Activated CD8-positive, alpha-beta memory T cell treated with anti-CD3 and anti-CD28 coated beads, Interleukin-2, amount 10 ng/mL, durations not matched to agents 7 days and 5 days (primary cell): ENCODE measurements around the gene VWC2. TPM values are rescaled to one million over a fixed set of nuclear protein-coding genes. Genes with fewer than 3 reads are reported as not detected.

Experiments used
- ATAC-seq: fragments of 150-1000 bp; cut with Tn5 transposase; one replicate; pipeline ENCODE4 v1.10.0; 2021; ENCODE audit warnings: moderate library complexity
- CTCF ChIA-PET: fragments of 350-600 bp; sonication (Branson Sonifier 250); formaldehyde crosslinking; loops from one replicate; lab custom pipeline; 2021; ENCODE audit warnings: antibody characterized with exemption; lab: Charles Lee
- DNase-seq: peaks from one replicate; pipeline ENCODE4 v3.0.0-alpha.2; 2020
- H3K27ac Mint-ChIP-seq: one replicate; pipeline ENCODE4 v1.8.0; 2021; ENCODE audit warnings: mild to moderate bottlenecking, mixed read lengths
- H3K27me3 Mint-ChIP-seq: one replicate; pipeline ENCODE4 v1.8.0; 2021; ENCODE audit warnings: mixed read lengths
- H3K36me3 Mint-ChIP-seq: one replicate; pipeline ENCODE4 v1.8.0; 2021; ENCODE audit warnings: mild to moderate bottlenecking, mixed read lengths
- H3K4me1 Mint-ChIP-seq: one replicate; pipeline ENCODE4 v1.8.0; 2021; ENCODE audit warnings: mixed read lengths
- H3K4me3 Mint-ChIP-seq: one replicate; pipeline ENCODE4 v1.8.0; 2021; ENCODE audit warnings: mild to moderate bottlenecking, moderate library complexity, mixed read lengths
- H3K9me3 Mint-ChIP-seq: one replicate; pipeline ENCODE4 v1.8.0; 2022; ENCODE audit warnings: low read depth, mixed read lengths
- total RNA-seq, 2 experiments: library from RNA; stranded (reverse); gene quantifications; one replicate each; pipeline ENCODE4 v1.2.3, GENCODE V29; 2021

VWC2 gene
- not detected for total RNA-seq

DNA sequence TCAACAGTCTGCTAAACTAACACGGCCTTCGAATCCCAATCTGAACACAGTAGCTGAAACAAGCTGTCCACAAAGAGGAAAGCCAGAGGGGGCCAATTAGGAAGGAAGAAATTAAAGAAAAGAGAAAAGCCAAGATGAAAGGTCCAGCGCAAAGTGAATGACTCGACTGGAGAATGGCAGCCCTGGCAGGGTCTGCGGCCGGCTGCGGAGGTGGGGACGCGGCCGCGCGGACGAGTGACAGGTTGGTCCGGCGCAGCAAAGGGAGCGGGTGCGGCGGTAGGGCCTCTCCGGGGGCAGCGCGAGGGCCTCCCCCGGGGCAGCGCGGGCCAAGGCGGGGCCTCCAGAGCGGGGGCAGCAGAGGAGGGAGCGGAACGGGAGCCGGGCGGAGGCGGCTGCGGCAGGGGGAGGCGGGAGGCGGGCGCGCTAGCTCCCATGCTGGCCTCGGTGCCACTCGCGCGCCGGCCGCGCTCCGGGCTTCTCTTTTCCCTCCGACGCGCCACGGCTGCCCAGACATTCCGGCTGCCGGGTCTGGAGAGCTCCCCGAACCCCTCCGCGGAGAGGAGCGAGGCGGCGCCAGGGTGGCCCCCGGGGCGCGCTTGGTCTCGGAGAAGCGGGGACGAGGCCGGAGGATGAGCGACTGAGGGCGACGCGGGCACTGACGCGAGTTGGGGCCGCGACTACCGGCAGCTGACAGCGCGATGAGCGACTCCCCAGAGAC lies at the start of gene VWC2:
Gene VWC2, plus strand, starts transcription at position 421 of the 718 bp plus-strand sequence. CDS start 1,798 bp downstream, outside the sequence.
- Mint-ChIP-seq H3K36me3 (peaks cover 6% of the 10 kb centered on the region), H3K4me1 (peaks cover 5% of the 10 kb centered on the region), H3K27me3 (peaks cover 59% of the 10 kb centered on the region), H3K4me3 (no peak within 1 kb of the TSS), H3K9me3 (no peaks in the 10 kb centered on the region), H3K27ac (peak within 1 kb of the TSS; percentile 61)
- ATAC-seq (no peak), DNase-seq (no peak)
- CTCF ChIA-PET: no interaction called here

- Mint-ChIP-seq H3K4me3 (no peak overlapping the region), H3K36me3 (no peaks in the 10 kb centered on the region)
Measured at GRCh38 chr7:49724071-49724470, 49.4 kb upstream of the VWC2 start.

GRCh38 chr7:49731836-49732235 lies 41.6 kb upstream of the VWC2 start:
- no peaks in the 10 kb centered on the region for H3K36me3 Mint-ChIP-seq
- no peaks in the 10 kb centered on the region for H3K4me1 Mint-ChIP-seq
- CTCF ChIA-PET: no interaction called here
- DNase-seq: no peak
- no peaks in the 10 kb centered on the region for H3K9me3 Mint-ChIP-seq
- H3K27ac Mint-ChIP-seq: no peak overlapping the region
- ATAC-seq: no peak
- H3K27me3 Mint-ChIP-seq: no peaks in the 10 kb centered on the region
- H3K4me3 Mint-ChIP-seq: no peak overlapping the region

More at GRCh38 chr7:49724071-49724470, 49.4 kb upstream of the VWC2 start:
- no peak for ATAC-seq
- no peak for DNase-seq
- CTCF ChIA-PET: interaction anchor here (0.7 kb wide), 1 partner anchor 249 kb away, joined by 3 read pairs; no protein-coding TSS in a partner anchor
- no peaks in the 10 kb centered on the region for H3K27me3 Mint-ChIP-seq
- no peaks in the 10 kb centered on the region for H3K4me1 Mint-ChIP-seq
- no peak overlapping the region for H3K27ac Mint-ChIP-seq
- H3K9me3 Mint-ChIP-seq: no peaks in the 10 kb centered on the region

DNA sequence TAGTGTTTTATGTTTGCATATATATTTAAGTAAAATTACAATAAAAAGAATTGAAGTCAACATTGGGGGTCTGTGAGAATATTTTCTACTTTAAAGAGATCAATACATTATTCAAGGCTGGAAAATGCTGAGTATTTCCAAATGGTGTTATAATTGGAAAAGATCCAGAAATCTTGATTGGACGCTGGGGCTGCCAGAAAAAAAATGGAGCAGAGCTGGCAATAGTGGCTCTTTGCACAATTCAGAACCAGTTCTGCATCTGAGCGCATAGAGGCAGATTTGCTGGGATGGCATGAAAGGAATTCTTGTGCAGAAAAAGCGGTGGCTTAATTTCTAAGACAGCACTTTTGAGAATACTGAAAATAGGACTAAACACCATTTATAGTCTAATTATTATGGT lies 10.8 kb upstream of the VWC2 start:
- DNase-seq (no peak), ATAC-seq (no peak)
- no peak overlapping the region for H3K27ac Mint-ChIP-seq
- no peak overlapping the region for H3K4me3 Mint-ChIP-seq
- H3K36me3 Mint-ChIP-seq: no peaks in the 10 kb centered on the region
- H3K27me3 Mint-ChIP-seq: no peaks in the 10 kb centered on the region
- H3K4me1 Mint-ChIP-seq: no peaks in the 10 kb centered on the region
- CTCF ChIA-PET: no interaction called here
- no peaks in the 10 kb centered on the region for H3K9me3 Mint-ChIP-seq

- Mint-ChIP-seq H3K4me1 (no peaks in the 10 kb centered on the region), H3K4me3 (no peak overlapping the region), H3K9me3 (no peaks in the 10 kb centered on the region), H3K27me3 (no peaks in the 10 kb centered on the region), H3K36me3 (no peaks in the 10 kb centered on the region), H3K27ac (no peak overlapping the region)
- no peak for DNase-seq
- CTCF ChIA-PET: no interaction called here
- no peak for ATAC-seq
Measured at GRCh38 chr7:49763791-49764190, 9.6 kb upstream of the VWC2 start.

DNA sequence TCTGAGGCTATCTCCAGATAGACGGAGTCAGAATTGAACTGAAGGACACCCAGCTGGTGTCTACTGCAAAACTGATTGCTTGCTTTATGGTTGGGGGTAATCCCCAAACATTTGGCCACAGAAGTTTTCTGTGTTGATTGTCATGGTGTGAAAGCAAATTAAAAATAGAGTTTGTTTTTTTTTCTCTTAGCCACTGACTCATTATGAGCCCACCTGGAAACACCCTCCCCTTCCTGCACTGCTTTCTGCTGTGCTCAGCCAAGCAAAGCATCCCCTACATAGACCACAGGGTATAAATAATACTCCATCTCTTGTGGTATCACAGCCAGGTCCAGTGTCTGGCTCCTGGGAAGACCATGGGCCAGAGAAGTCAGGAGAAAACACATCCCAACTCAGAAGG lies 6.5 kb upstream of the VWC2 start:
- Mint-ChIP-seq H3K9me3 (no peaks in the 10 kb centered on the region), H3K4me3 (no peak overlapping the region), H3K27me3 (peaks cover 15% of the 10 kb centered on the region), H3K36me3 (no peaks in the 10 kb centered on the region), H3K27ac (no peak overlapping the region), H3K4me1 (no peaks in the 10 kb centered on the region)
- ATAC-seq (no peak), DNase-seq (no peak)
- CTCF ChIA-PET: no interaction called here

- H3K4me1 Mint-ChIP-seq: peaks cover under 1% of the 10 kb centered on the region
- H3K9me3 Mint-ChIP-seq: no peaks in the 10 kb centered on the region
- peaks cover 22% of the 10 kb centered on the region for H3K27me3 Mint-ChIP-seq
- CTCF ChIA-PET: no interaction called here
- H3K4me3 Mint-ChIP-seq: no peak overlapping the region
- no peak overlapping the region for H3K27ac Mint-ChIP-seq
- H3K36me3 Mint-ChIP-seq: no peaks in the 10 kb centered on the region
- ATAC-seq: no peak
- no peak for DNase-seq
Measured at GRCh38 chr7:49767719-49768118, 5.7 kb upstream of the VWC2 start.

DNA sequence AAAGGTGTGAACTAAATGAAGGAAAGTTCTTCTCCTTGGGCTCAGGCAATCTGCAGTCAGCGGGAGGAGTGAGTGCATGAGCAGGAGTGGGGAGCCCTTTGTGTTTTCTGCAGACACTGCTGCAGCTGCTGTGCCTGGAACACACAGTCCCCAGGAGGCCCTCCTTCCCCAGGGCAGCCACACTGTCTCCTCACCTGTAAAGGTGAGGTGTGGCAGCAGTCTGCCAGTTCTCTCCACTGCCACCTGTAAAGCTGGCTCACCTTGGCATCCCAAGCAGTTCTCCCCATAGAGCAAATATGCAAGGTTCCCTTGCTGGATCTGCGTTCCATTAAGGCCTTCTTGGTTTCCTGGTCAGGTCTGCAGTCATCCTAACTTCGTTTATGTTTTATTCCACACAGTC lies 5.2 kb upstream of the VWC2 start:
- Mint-ChIP-seq H3K36me3 (peaks cover 4% of the 10 kb centered on the region), H3K9me3 (no peaks in the 10 kb centered on the region), H3K27ac (no peak overlapping the region), H3K27me3 (peaks cover 28% of the 10 kb centered on the region), H3K4me1 (peaks cover 5% of the 10 kb centered on the region), H3K4me3 (no peak overlapping the region)
- no peak for DNase-seq
- no peak for ATAC-seq
- CTCF ChIA-PET: no interaction called here

DNA sequence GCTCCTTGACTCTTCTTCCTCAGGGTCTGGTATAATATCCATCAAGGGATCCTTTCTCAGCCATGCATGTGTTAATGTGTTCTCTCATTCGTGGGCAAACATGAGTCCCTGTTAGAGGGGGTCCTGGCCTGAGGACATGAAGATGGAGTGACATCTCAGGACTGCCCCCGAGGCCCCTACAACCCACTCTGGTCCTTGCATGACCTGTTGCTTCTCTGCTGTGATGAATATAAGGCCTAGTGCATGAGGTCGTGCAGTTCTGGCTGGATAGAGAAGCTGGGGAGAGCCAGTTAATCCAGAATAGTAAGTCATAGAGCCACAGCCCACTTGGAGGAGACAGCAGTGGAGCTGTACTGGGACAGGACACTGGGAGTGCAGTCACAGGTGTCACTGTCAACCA lies 4.6 kb upstream of the VWC2 start:
- peaks cover 5% of the 10 kb centered on the region for H3K4me1 Mint-ChIP-seq
- CTCF ChIA-PET: no interaction called here
- H3K4me3 Mint-ChIP-seq: no peak overlapping the region
- H3K36me3 Mint-ChIP-seq: peaks cover 4% of the 10 kb centered on the region
- H3K9me3 Mint-ChIP-seq: no peaks in the 10 kb centered on the region
- H3K27ac Mint-ChIP-seq: no peak overlapping the region
- DNase-seq (no peak), ATAC-seq (no peak)
- peaks cover 28% of the 10 kb centered on the region for H3K27me3 Mint-ChIP-seq

- Mint-ChIP-seq H3K4me3 (no peak overlapping the region), H3K9me3 (no peaks in the 10 kb centered on the region), H3K27me3 (peaks cover 32% of the 10 kb centered on the region), H3K27ac (no peak overlapping the region), H3K36me3 (peaks cover 4% of the 10 kb centered on the region), H3K4me1 (peaks cover 5% of the 10 kb centered on the region)
- CTCF ChIA-PET: no interaction called here
- DNase-seq (no peak), ATAC-seq (no peak)
Measured at GRCh38 chr7:49769285-49769857, 4.1 kb upstream of the VWC2 start.

- CTCF ChIA-PET: no interaction called here
- peaks cover 6% of the 10 kb centered on the region for H3K36me3 Mint-ChIP-seq
Measured at GRCh38 chr7:49770838-49771237, 2.6 kb upstream of the VWC2 start.

DNA sequence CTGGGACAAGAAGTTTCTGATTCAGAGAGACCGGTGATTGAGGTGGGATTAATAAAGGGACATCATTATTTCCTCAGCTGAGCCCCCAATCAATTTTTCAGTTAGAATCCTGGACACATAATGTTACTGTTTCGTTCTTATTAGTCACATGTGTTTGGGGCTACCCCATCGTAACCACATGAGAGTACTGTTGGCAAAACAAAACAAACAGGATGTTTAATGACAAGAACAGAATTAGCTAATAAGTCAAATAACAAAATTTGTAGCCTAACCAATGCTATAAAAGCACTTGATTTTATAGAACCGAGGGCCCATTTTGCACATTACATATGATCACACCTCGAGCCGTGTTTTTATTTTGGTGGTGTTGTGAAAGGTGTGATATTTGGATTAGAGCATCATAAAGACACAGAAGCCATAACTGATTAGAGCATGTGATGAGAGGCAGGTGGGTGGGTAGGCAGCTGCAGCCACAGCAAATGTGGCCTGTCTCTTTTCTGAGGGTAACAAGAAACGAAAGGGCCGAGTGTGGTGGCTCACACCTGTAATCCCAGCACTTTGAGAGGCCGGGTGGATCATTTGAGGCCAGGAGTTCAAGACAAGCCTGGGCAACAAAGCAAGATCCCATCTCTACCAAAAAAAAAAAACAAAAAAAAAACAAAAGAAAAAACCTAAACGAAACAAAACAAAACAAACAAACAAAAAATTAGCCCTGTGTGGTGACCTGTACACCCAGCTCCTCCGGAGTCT lies 1.8 kb upstream of the VWC2 start:
- CTCF ChIA-PET: no interaction called here
- Mint-ChIP-seq H3K36me3 (peaks cover 6% of the 10 kb centered on the region), H3K4me3 (no peak overlapping the region), H3K27ac (no peak overlapping the region), H3K9me3 (no peaks in the 10 kb centered on the region), H3K27me3 (peaks cover 48% of the 10 kb centered on the region), H3K4me1 (peaks cover 5% of the 10 kb centered on the region)
- no peak for ATAC-seq
- DNase-seq: no peak

More at GRCh38 chr7:49770838-49771237, 2.6 kb upstream of the VWC2 start:
- no peak for DNase-seq
- Mint-ChIP-seq H3K27me3 (peaks cover 41% of the 10 kb centered on the region), H3K4me3 (no peak overlapping the region), H3K4me1 (peaks cover 5% of the 10 kb centered on the region), H3K9me3 (no peaks in the 10 kb centered on the region), H3K27ac (no peak overlapping the region)
- ATAC-seq: no peak

DNA sequence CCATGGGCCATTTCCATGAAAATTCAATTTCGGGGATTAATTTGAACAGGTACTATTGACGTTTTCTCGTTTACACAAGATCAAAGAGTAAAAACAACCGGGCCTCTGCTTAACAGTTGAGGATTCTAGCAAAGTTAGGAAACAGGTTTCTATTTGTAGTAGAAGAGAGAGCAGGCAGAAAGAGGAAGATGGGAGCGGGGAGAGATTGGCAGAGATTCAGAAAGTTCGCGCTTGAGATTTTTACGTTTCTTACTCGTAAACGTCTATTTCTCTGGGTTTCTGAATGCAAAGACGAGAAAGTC lies 571 bp upstream of the VWC2 start:
- Mint-ChIP-seq H3K4me1 (peaks cover 5% of the 10 kb centered on the region), H3K4me3 (no peak overlapping the region), H3K9me3 (no peaks in the 10 kb centered on the region), H3K27me3 (peaks cover 59% of the 10 kb centered on the region), H3K27ac (peak overlapping the region; percentile 61), H3K36me3 (peaks cover 6% of the 10 kb centered on the region)
- DNase-seq (no peak), ATAC-seq (no peak)
- CTCF ChIA-PET: no interaction called here

- DNase-seq (no peak), ATAC-seq (no peak)
- H3K27me3 Mint-ChIP-seq: peaks cover 64% of the 10 kb centered on the region
- peaks cover 6% of the 10 kb centered on the region for H3K36me3 Mint-ChIP-seq
- no peak overlapping the region for H3K4me3 Mint-ChIP-seq
- no peak overlapping the region for H3K27ac Mint-ChIP-seq
- CTCF ChIA-PET: no interaction called here
- no peaks in the 10 kb centered on the region for H3K9me3 Mint-ChIP-seq
- peaks cover 5% of the 10 kb centered on the region for H3K4me1 Mint-ChIP-seq
Measured at GRCh38 chr7:49773936-49774458, 559 bp downstream of the VWC2 start.
